GM10248 (cell line): ENCODE measurements around the gene LIMK1.

Experiments used
- CTCF ChIA-PET: fragments of 300-600 bp; sonication (Branson Sonifier 250); formaldehyde crosslinking; extraction: SDS; loops from one replicate; lab custom pipeline; 2021; ENCODE audit warnings: antibody characterized with exemption; lab: Yijun Ruan, JAX
- POLR2A ChIA-PET: fragments of 350-650 bp; sonication (Branson Sonifier 250); formaldehyde crosslinking; extraction: SDS; loops from one replicate; lab custom pipeline; 2020; ENCODE audit warnings: antibody characterized with exemption; lab: Yijun Ruan, JAX
- DNase-seq: peaks from one replicate; pipeline ENCODE4 v3.0.0; 2012; ENCODE audit errors: extremely low spot score
- CTCF ChIP-seq: IDR thresholded peaks from 2 replicates; pipeline ENCODE4 v1.5.1; 2012; ENCODE audit warnings: mild to moderate bottlenecking, low read depth; ENCODE audit errors: extremely low read depth, missing control alignments, control extremely low read depth

LIMK1 gene

GRCh38 chr7:74056096-74056915, 27.3 kb upstream of the LIMK1 start:
- CTCF ChIA-PET, result no interaction called here
- TF ChIP-seq CTCF, result no peak
- no peak for DNase-seq
- POLR2A ChIA-PET, result no interaction called here

DNA sequence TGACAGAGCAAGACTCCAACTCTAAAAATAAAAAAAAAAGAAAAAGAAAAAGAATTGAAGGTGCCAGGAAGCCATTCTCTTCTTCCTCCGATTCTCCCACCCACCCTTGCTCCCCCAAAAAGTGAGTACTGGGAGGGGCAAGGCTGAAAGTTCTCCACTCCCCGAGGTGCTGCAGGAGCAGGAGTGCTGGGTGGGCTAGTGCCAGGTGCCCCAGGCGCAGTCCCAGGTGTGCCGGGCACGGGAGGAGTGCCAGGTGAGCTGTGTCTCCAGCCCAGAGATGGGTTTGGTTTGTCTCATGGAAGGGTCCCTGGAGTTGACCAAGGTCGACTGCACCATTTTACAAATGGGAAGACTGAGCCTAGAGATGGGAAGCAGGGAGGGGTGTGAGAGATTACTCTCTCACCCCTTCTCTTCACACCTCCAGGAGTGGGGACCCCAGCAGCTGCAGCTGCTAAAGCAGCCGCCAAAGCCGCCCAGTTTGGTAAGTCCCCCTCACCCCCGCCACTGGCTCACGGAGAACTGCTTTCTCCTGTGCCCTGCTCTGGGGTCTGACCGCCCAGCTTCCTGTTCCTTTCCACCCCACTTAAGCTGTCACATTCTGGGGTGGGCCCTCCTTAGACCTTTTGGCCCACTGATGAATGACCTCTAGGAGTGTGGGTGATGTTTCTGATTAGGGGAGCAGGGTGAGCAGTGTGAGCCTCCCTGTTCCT, 26.2 kb upstream of the LIMK1 start:
- ChIA-PET POLR2A (no interaction called here), CTCF (interaction anchor here (0.9 to 3.1 kb wide), 2 partner anchors 11 to 31 kb away, joined by 3 to 18 read pairs; no protein-coding TSS in a partner anchor)
- no peak for DNase-seq
- TF ChIP-seq CTCF, result no peak

DNA sequence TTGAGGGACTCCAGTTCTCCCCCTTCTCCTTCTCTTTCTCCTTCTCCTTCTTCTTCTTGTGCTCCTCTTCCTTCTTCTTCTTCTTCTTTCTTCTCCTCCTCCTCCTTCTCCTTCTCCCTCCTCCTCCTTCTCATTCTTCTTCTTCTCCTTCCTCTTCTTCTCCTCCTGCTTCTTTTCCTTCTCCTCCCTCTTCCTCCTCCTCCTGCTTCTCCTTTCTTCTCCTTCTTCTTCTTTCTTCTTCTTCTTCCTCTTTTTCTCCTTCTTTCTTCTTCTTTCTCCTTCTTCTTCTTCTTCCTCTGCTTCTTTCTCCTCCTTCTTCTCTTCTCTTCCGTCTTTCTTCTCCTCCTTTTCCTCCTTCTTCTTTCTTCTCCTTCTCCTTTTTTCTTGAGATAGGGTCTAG, 25.6 kb upstream of the LIMK1 start:
- no peak for TF ChIP-seq CTCF
- no peak for DNase-seq
- POLR2A ChIA-PET, result no interaction called here
- CTCF ChIA-PET, result interaction anchor here (2.9 to 3.1 kb wide), 2 partner anchors 10 to 31 kb away, joined by 17 to 18 read pairs; no protein-coding TSS in a partner anchor

DNA sequence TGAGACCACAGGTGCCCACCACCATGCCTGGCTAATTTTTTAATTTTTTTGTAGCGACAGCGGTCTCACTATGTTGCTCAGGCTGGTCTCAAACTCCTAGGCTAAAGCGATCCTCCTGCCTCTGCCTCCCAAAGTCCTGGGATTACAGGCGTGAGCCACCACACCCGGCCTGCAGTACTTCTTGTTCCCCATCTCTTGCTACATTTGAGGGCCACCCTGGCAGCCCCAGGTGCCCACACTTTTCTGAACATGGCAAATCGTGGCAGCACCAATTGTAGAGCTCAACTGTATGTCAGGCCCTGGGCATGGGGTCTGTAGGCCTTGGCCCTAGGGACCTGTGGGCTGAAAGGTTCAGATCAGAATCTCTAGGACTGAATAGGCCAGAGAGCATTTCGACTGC, 25.1 kb upstream of the LIMK1 start:
- CTCF ChIA-PET, result interaction anchor here (2.9 to 3.1 kb wide), 2 partner anchors 10 to 32 kb away, joined by 17 to 18 read pairs; no protein-coding TSS in a partner anchor
- no peak for TF ChIP-seq CTCF

DNA sequence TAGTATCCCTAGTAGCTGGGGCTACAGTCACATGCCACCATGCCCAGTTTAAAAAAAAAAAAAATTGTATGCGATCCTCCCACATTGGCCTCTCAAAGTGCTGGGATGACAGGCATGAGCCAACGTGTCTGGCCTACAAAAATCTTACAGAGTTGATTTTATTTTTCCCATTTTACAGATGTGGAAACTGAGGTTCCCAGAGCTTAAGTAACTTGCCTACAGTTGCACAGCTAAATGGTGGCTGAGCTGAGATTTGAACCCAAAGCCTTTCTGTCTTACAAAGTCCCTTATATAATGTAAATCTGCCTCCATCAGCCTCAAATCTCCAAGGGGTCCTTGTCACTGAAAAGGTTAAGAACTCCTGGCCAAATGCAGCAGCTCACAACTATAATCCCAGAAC, 24.6 kb upstream of the LIMK1 start:
- CTCF ChIA-PET, result interaction anchor here (1.4 to 3.1 kb wide), 4 partner anchors 9 to 147 kb away, joined by 3 to 18 read pairs (median 11); partner anchors contain the start of gene EIF4H
- no peak for DNase-seq
- no peak for TF ChIP-seq CTCF
- POLR2A ChIA-PET, result no interaction called here

More for the DNA sequence above, 25.1 kb upstream of the LIMK1 start:
- POLR2A ChIA-PET, result no interaction called here
- no peak for DNase-seq
